ENCODE data around the gene ZNF431. TPM values are rescaled to one million over a fixed set of nuclear protein-coding genes. Genes with fewer than 3 reads are reported as not detected.

Gene ZNF431
- total RNA-seq, 1 donor from 2014 or later: 7.9 TPM

DNA sequence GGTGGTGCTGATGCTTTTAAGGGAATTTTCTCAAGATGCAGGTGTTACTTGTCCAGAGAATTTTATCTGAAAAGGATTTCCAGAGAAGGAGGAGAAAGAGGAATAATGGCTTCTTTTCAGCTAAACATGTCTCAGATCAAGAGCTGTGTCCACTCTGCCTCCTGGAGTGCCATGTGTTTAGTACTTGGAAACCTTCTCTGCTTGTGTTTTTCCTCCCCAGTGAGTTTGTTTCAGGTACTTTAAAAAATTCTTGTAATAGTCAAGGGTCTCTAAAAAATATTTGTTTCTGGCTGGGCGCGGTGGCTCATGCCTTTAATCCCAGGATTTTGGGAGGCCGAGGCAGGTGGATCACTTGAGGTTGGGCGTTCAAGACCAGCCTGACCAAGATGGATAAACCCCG is 22.7 kb downstream of the ZNF431 start:
- Mint-ChIP-seq H3K27ac (ENCODE audit: unreplicated experiment) (no peak overlapping the region), H3K27me3 (ENCODE audit: low read depth) (no peaks in the 10 kb centered on the region), H3K4me1 (ENCODE audit: low read depth) (no peaks in the 10 kb centered on the region), H3K4me3 (ENCODE audit: unreplicated experiment) (no peak overlapping the region), H3K9me3 (ENCODE audit: low read depth) (no peaks in the 10 kb centered on the region), H3K36me3 (ENCODE audit: low read depth) (peaks cover 7% of the 10 kb centered on the region)
- no peak for DNase-seq (ENCODE audit: low spot score)
- TF ChIP-seq, protein P1, sequence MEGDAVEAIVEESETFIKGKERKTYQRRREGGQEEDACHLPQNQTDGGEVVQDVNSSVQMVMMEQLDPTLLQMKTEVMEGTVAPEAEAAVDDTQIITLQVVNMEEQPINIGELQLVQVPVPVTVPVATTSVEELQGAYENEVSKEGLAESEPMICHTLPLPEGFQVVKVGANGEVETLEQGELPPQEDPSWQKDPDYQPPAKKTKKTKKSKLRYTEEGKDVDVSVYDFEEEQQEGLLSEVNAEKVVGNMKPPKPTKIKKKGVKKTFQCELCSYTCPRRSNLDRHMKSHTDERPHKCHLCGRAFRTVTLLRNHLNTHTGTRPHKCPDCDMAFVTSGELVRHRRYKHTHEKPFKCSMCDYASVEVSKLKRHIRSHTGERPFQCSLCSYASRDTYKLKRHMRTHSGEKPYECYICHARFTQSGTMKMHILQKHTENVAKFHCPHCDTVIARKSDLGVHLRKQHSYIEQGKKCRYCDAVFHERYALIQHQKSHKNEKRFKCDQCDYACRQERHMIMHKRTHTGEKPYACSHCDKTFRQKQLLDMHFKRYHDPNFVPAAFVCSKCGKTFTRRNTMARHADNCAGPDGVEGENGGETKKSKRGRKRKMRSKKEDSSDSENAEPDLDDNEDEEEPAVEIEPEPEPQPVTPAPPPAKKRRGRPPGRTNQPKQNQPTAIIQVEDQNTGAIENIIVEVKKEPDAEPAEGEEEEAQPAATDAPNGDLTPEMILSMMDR (IDR thresholded peaks at IDR 0.05): no peak

DNA sequence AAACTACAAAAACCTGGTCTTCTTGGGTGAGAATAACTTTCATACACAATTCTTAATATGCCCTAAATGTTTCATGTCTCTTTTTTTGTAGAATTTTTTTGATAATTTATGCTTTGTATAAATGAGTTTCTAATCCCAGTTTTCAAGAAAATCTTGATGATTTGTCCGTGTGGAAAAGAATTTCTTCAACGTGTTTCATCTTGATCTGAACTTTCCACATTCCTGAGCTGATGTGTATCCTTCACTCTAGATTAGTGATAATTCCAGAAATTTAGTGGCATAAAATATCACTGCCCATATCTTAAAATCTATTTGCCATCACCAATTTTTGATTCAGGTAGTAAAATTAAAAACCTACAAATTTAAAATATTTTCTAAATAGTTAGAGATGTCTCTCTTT is 24.6 kb downstream of the ZNF431 start:
- Mint-ChIP-seq H3K27me3 (ENCODE audit: low read depth) (no peaks in the 10 kb centered on the region), H3K36me3 (ENCODE audit: low read depth) (peaks cover 12% of the 10 kb centered on the region), H3K27ac (ENCODE audit: unreplicated experiment) (no peak overlapping the region), H3K4me1 (ENCODE audit: low read depth) (no peaks in the 10 kb centered on the region), H3K4me3 (ENCODE audit: unreplicated experiment) (no peak overlapping the region), H3K9me3 (ENCODE audit: low read depth) (no peaks in the 10 kb centered on the region)
- DNase-seq (ENCODE audit: low spot score): no peak
- TF ChIP-seq, protein P1 (IDR thresholded peaks at IDR 0.05): no peak

DNA sequence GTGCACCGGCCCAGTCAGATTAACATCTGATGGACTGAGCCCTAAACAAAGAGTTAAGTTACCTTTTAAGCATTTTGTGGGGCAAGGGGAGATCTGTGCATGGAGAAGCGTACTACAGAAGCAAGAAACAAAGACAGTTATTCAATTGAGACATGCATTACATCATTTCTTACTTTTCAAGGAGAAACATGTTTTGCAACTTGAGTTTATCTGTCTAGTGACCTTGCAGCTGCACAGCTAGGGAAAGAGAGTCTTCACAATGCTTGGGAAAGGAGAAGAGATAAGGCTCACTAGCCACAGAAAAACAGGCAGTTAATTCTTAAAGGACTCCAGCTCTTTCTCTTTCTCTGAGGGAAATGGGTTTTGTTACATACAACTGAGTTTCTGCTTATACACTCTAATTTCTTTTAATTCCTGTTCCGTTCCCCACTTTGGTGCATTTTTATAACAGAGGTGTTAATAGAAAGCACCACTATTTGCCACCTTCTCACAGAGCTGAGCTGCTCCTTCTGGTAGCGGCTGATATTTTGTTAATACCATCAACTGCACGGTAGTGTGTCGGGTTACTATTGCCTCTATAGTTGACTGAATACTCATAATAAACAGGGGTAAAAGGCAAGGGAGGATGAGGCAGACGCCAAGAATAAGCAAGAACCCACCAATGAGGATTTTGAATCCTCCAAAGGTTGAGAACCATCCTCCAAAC is 55.9 kb downstream of the ZNF431 start:
- H3K9me3 Mint-ChIP-seq (ENCODE audit: low read depth): peaks cover 3% of the 10 kb centered on the region
- H3K4me1 Mint-ChIP-seq (ENCODE audit: low read depth): peaks cover 11% of the 10 kb centered on the region
- no peaks in the 10 kb centered on the region for H3K27me3 Mint-ChIP-seq (ENCODE audit: low read depth)
- TF ChIP-seq, protein P1 (IDR thresholded peaks at IDR 0.05): no peak
- no peak overlapping the region for H3K27ac Mint-ChIP-seq (ENCODE audit: unreplicated experiment)
- DNase-seq (ENCODE audit: low spot score): no peak
- H3K4me3 Mint-ChIP-seq (ENCODE audit: unreplicated experiment): no peak overlapping the region
- H3K36me3 Mint-ChIP-seq (ENCODE audit: low read depth): no peaks in the 10 kb centered on the region

DNA sequence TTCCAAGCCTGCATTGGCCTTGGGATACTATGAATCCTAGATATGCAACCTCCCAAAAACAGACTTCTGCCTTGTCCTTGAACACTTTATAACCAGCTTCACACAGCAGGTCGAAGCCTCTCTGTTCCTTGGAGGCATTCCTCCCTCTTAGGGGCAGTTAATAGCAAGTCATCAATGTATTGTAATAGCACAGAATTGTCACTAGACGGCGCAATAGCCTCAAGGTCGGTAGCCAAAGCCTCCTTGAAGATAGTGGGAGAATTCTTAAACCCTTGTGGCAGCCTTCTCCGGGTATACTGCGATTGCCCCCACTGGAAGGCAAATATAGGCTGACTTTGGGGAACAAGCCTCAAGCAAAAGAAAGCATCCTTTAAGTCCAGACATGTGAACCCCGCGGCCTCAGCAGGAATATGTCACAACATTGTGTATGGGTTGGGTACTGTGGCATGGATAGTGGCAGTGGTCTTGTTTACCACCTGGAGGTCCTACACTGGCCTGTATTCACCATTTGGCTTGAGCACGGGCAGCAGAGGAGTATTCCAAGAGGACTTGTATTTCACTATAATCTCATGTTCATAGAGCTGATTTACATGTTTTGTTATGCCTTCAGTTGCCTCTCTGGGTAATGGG is 61.1 kb downstream of the ZNF431 start:
- Mint-ChIP-seq H3K36me3 (ENCODE audit: low read depth) (no peaks in the 10 kb centered on the region), H3K27ac (ENCODE audit: unreplicated experiment) (no peak overlapping the region), H3K4me1 (ENCODE audit: low read depth) (peaks cover 11% of the 10 kb centered on the region), H3K27me3 (ENCODE audit: low read depth) (no peaks in the 10 kb centered on the region), H3K9me3 (ENCODE audit: low read depth) (peaks cover 3% of the 10 kb centered on the region), H3K4me3 (ENCODE audit: unreplicated experiment) (no peak overlapping the region)
- TF ChIP-seq, protein P1 (IDR thresholded peaks at IDR 0.05): peak; percentile 76
- no peak for DNase-seq (ENCODE audit: low spot score)

DNA sequence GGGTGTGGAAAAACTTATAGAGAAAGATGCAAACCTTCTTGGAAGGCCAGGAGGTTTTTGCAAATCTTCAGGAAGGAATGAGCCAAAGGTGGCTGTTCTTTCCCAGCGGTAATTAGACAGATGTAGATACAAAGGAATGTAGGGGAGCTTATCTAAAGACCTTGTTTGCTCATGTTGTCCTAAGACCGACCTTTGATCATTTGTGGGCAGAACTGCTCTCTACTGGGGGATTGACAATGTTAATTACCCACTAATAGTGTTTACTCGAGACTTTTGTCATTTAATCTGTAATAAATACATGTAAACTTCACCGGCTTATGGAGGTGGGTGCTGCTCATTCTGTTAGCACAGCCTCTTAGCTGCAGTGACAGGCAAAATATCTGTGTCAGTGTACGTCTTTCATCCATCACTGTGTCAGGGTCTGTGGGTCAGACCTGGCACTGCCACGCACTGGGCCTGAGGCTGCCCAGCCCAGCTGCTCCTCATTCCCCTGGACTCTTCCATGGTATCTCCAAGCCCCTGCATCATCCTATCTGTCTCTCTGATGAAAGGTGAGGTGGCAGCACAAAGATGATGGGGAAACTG is 68.3 kb downstream of the ZNF431 start:
- TF ChIP-seq, protein P1 (IDR thresholded peaks at IDR 0.05): no peak
- H3K27me3 Mint-ChIP-seq (ENCODE audit: low read depth): no peaks in the 10 kb centered on the region
- no peaks in the 10 kb centered on the region for H3K36me3 Mint-ChIP-seq (ENCODE audit: low read depth)
- DNase-seq (ENCODE audit: low spot score): no peak
- no peak overlapping the region for H3K4me3 Mint-ChIP-seq (ENCODE audit: unreplicated experiment)
- H3K4me1 Mint-ChIP-seq (ENCODE audit: low read depth): no peaks in the 10 kb centered on the region
- no peak overlapping the region for H3K27ac Mint-ChIP-seq (ENCODE audit: unreplicated experiment)
- H3K9me3 Mint-ChIP-seq (ENCODE audit: low read depth): peaks cover 3% of the 10 kb centered on the region
